T-helper 1 cell (primary cell): ENCODE results near the gene EDN1.
"Not testable (repeated sequence)": the region's sequence is repeated elsewhere in the genome, so short reads cannot be mapped to it uniquely, and the experiment has no call there.

Experiments
- DNase-seq, 5 donors: peaks; one replicate each; pipeline ENCODE4 v3.0.0-alpha.2; 2012 to 2020

The EDN1 gene

GRCh38 chr6:12294851-12295536, 4.8 kb downstream of the EDN1 start:
- DNase-seq: no peak

GRCh38 chr6:12295558-12296254, 5.5 kb downstream of the EDN1 start:
- DNase-seq: no peak

GRCh38 chr6:12296255-12296573, 6.1 kb downstream of the EDN1 start:
- DNase-seq: no peak

GRCh38 chr6:12296604-12297003, 6.4 kb downstream of the EDN1 start:
- no peak for DNase-seq

GRCh38 chr6:12297363-12298016, 7.3 kb downstream of the EDN1 start:
- no peak for DNase-seq

GRCh38 chr6:12298017-12298978, 8.1 kb downstream of the EDN1 start:
- no peak for DNase-seq

GRCh38 chr6:12298995-12299394, 8.8 kb downstream of the EDN1 start:
- DNase-seq: no peak

GRCh38 chr6:12301018-12301417, 10.9 kb downstream of the EDN1 start:
- no peak for DNase-seq

GRCh38 chr6:12304487-12304886, 14.3 kb downstream of the EDN1 start:
- no peak for DNase-seq

GRCh38 chr6:12309070-12309469, 18.9 kb downstream of the EDN1 start:
- DNase-seq: no peak

- DNase-seq: no peak
Measured at GRCh38 chr6:12311106-12311505, 20.9 kb downstream of the EDN1 start.

- DNase-seq: no peak
Measured at GRCh38 chr6:12312736-12313135, 22.6 kb downstream of the EDN1 start.

- no peak for DNase-seq
Measured at GRCh38 chr6:12313306-12313991, 23.3 kb downstream of the EDN1 start.

- no peak for DNase-seq
Measured at GRCh38 chr6:12313992-12314589, 23.9 kb downstream of the EDN1 start.

GRCh38 chr6:12314751-12315150, 24.6 kb downstream of the EDN1 start:
- no peak for DNase-seq

GRCh38 chr6:12315292-12316081, 25.3 kb downstream of the EDN1 start:
- no peak for DNase-seq

- no peak for DNase-seq
Measured at GRCh38 chr6:12318749-12319148, 28.6 kb downstream of the EDN1 start.

- DNase-seq: not testable (repeated sequence)
Measured at GRCh38 chr6:12320074-12320473, 29.9 kb downstream of the EDN1 start.

- DNase-seq: no peak
Measured at GRCh38 chr6:12324099-12324498, 33.9 kb downstream of the EDN1 start.

- no peak for DNase-seq
Measured at GRCh38 chr6:12324748-12325147, 34.6 kb downstream of the EDN1 start.

GRCh38 chr6:12325872-12326271, 35.7 kb downstream of the EDN1 start:
- no peak for DNase-seq
